ENCODE data around the gene PLEKHN1.
A peak's percentile ranks its signal among the peaks of the same experiment; 100 is the strongest.

Gene PLEKHN1

DNA sequence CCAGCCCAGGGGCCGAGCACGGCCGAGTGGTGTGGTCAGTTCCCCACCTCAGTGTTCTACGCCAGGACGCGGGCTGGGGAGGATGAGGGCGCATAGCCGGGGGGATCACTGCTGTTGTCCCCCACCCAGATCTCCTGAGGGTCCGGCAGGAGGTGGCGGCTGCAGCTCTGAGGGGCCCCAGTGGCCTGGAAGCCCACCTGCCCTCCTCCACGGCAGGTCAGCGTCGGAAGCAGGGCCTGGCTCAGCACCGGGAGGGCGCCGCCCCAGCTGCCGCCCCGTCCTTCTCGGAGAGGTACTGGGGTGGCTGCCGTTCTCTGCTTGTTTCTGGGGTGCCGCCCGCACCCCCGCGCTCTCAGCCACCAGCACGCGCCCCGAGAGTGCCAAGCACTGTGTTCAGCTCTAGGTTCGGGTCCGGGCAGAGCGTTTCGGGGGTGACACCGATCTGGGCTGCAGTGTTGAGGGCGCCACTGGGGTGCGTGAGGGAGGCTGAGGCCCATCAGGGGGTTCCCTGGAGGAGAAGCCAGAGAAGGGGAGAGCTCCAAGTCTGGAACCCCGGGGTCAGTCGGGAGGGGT lies 25.2 kb upstream of the PLEKHN1 start:
- DNase-seq (ENCODE audit: extremely low read depth, low read depth) = no peak
- TF ChIP-seq, protein P1, sequence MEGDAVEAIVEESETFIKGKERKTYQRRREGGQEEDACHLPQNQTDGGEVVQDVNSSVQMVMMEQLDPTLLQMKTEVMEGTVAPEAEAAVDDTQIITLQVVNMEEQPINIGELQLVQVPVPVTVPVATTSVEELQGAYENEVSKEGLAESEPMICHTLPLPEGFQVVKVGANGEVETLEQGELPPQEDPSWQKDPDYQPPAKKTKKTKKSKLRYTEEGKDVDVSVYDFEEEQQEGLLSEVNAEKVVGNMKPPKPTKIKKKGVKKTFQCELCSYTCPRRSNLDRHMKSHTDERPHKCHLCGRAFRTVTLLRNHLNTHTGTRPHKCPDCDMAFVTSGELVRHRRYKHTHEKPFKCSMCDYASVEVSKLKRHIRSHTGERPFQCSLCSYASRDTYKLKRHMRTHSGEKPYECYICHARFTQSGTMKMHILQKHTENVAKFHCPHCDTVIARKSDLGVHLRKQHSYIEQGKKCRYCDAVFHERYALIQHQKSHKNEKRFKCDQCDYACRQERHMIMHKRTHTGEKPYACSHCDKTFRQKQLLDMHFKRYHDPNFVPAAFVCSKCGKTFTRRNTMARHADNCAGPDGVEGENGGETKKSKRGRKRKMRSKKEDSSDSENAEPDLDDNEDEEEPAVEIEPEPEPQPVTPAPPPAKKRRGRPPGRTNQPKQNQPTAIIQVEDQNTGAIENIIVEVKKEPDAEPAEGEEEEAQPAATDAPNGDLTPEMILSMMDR (IDR thresholded peaks at IDR 0.05; ENCODE audit: low read depth, low read length) = no peak

DNA sequence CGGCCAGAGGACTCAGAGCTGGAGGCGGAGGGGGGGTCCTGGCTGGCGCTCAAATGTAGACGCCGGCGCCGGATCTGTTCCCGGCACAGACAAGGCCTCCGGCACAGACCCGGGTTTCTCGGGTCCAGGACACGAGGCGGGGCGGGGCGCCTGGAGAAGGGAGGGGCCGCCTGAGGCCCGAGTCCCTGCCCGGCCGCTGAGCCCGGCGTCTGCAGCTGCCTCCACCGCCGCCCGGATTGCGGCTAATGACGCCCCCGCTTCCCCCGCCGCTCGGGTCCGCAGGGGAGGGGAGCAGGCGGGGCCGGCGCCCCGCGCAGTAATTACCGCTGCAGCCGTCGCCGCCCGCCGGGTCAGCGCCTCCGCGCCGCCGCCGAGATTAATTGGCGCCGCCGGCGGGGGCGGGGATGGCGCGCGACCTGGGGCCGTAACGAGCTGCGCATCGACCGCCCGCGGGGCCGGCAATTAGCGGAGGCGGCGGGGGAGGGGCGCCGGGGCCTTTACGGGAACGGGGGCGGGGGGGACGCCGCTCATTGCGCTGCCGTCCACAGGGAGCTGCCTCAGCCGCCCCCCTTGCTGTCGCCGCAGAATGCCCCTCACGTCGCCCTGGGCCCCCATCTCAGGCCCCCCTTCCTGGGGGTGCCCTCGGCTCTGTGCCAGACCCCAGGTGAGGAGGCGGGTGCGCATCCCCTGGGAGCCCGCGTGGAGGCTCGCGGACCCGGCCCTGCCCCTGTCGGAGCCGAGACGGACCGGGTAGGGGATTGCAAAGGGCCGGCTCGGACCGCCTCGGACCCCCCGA lies 24.5 kb upstream of the PLEKHN1 start:
- peak; percentile 29 for DNase-seq (ENCODE audit: extremely low read depth, low read depth)
- TF ChIP-seq, protein P1 (IDR thresholded peaks at IDR 0.05; ENCODE audit: low read depth, low read length) = no peak

DNA sequence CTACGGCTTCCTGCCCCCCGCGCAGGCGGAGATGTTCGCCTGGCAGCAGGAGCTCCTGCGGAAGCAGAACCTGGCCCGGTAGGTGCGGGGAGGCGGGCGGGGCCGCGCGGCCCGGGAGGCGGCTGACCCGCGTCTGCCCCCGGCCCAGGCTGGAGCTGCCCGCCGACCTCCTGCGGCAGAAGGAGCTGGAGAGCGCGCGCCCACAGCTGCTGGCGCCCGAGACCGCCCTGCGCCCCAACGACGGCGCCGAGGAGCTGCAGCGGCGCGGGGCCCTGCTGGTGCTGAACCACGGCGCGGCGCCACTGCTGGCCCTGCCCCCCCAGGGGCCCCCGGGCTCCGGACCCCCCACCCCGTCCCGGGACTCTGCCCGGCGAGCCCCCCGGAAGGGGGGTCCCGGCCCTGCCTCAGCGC lies 23.9 kb upstream of the PLEKHN1 start:
- TF ChIP-seq, protein P1 (IDR thresholded peaks at IDR 0.05; ENCODE audit: low read depth, low read length) = no peak
- no peak for DNase-seq (ENCODE audit: extremely low read depth, low read depth)

DNA sequence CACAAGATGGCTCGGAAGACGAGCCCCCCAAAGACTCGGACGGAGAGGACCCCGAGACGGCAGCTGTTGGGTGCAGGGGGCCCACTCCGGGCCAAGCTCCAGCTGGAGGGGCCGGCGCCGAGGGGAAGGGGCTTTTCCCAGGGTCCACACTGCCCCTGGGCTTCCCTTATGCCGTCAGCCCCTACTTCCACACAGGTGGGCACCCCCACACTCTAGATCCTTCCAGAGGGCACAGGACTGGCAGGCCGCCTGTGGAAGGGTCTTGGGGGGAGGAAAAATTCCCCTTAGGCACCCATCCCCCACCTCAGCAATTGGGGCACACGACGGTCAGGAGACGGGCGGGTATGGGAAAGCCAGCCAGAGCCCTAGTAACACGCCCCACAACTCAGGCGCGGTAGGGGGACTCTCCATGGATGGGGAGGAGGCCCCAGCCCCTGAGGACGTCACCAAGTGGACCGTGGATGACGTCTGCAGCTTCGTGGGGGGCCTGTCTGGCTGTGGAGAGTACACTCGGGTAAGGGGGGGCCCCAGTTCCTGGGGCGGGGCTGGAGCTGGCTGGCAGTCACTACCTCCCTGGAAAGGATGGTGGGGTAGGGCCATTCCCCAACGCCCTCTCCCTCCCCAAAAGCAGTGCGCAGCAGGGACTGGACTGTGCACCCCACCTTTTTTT lies 23.3 kb upstream of the PLEKHN1 start:
- TF ChIP-seq, protein P1 (IDR thresholded peaks at IDR 0.05; ENCODE audit: low read depth, low read length) = no peak
- DNase-seq (ENCODE audit: extremely low read depth, low read depth) = no peak

DNA sequence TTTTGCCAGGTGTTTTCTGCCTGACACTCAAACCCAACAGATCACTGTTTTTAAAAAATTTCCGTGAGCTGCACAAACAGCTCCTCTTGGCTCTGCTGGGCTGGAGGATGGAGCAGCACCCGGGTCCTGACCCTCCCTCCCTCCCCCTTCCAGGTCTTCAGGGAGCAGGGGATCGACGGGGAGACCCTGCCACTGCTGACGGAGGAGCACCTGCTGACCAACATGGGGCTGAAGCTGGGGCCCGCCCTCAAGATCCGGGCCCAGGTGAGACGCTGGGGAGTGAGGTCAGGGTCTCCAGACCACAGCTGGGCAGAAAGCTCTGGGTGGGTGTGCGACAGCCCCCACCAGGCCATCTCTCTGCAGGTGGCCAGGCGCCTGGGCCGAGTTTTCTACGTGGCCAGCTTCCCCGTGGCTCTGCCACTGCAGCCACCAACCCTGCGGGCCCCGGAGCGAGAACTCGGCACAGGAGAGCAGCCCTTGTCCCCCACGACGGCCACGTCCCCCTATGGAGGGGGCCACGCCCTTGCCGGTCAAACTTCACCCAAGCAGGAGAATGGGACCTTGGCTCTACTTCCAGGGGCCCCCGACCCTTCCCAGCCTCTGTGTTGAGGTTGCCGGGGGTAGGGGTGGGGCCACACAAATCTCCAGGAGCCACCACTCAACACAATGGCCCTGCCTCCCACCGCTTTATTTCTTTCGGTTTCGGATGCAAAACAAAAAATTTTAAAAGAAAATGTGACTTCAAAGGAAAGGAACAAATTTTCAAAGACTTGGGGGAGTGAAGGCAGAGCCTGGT lies 22.5 kb upstream of the PLEKHN1 start:
- TF ChIP-seq, protein P1 (IDR thresholded peaks at IDR 0.05; ENCODE audit: low read depth, low read length) = no peak
- no peak for DNase-seq (ENCODE audit: extremely low read depth, low read depth)

DNA sequence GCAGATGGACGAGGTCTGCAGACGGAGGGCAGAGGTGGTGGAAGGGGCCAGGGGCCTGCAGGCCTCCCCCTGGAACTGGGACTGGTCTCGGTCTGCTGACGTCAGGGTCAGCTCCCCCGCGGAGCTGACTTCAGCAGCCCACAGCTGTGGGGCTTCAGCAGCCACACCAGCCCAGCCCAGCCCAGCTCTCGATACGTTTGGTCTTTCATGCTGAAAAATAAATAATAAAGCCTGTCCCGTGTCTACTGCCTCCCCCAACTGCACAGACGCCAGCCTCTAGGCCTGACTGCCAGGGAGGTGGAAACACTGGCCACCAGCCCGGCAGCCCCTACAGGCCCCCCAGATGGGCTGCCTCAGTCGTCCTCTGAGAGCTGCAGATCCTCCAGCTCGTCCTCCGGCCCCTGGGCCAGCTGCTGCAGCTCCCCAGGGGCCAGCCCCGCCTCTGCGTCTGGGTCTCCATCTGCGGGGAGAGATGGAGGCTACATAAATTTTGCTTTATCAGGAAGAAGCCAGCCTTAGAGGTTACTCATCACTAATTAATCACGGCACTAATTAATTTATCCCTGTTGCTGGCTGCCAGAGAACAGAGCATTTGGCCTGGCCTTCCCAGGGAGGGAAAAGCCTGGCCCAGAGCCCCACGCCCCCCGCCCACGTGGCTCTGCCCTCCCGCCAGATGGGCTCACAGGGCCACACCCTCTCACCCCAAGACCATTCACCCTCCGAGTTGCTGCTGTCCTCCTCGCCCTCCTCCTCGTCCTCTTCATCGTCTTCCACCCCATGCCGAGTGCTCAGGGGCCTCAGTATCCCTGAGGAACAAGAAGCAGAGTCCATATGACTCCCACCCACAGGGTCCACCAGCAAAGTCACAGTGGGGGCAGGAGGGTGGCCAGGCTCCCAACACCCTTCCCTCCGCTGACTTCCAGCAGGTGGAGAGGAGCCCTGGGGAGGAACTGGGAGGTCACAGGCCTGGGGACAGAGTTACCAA lies 21.6 kb upstream of the PLEKHN1 start:
- DNase-seq (ENCODE audit: extremely low read depth, low read depth) = no peak
- TF ChIP-seq, protein P1 (IDR thresholded peaks at IDR 0.05; ENCODE audit: low read depth, low read length) = no peak
